GM06990 (cell line): ENCODE results near the gene PAQR6.
"Not testable (repeated sequence)": the region's sequence is repeated elsewhere in the genome, so short reads cannot be mapped to it uniquely, and the experiment has no call there.

Experiments
- DNase-seq: peaks from one replicate; pipeline ENCODE4 v3.0.0-alpha.2; 2011; ENCODE audit not compliant: insufficient read length; ENCODE audit errors: extremely low read depth
- H3K27me3 ChIP-seq: replicated peaks from 2 replicates; pipeline ENCODE4 v1.6.0; 2011; ENCODE audit warnings: low read length; ENCODE audit not compliant: control insufficient read depth, insufficient read depth
- H3K36me3 ChIP-seq: 2 replicates; pipeline ENCODE4 v1.5.1; 2011; ENCODE audit warnings: low read length; ENCODE audit not compliant: control insufficient read depth, insufficient read depth
- H3K4me3 ChIP-seq: replicated peaks from 2 replicates; pipeline ENCODE4 v1.5.1; 2011; ENCODE audit warnings: low read depth, mild to moderate bottlenecking, control low read depth, low read length
- TF ChIP-seq, protein P1 (sequence below): IDR thresholded peaks from 2 replicates; pipeline ENCODE4 v1.5.1; 2011; ENCODE audit warnings: low read length, control low read depth, mild to moderate bottlenecking, inconsistent platforms; ENCODE audit not compliant: insufficient read depth, poor library complexity, severe bottlenecking

Gene PAQR6

GRCh38 chr1:156225677-156226014 lies 22.2 kb downstream of the PAQR6 start:
- DNase-seq = no peak
- TF ChIP-seq, protein P1, sequence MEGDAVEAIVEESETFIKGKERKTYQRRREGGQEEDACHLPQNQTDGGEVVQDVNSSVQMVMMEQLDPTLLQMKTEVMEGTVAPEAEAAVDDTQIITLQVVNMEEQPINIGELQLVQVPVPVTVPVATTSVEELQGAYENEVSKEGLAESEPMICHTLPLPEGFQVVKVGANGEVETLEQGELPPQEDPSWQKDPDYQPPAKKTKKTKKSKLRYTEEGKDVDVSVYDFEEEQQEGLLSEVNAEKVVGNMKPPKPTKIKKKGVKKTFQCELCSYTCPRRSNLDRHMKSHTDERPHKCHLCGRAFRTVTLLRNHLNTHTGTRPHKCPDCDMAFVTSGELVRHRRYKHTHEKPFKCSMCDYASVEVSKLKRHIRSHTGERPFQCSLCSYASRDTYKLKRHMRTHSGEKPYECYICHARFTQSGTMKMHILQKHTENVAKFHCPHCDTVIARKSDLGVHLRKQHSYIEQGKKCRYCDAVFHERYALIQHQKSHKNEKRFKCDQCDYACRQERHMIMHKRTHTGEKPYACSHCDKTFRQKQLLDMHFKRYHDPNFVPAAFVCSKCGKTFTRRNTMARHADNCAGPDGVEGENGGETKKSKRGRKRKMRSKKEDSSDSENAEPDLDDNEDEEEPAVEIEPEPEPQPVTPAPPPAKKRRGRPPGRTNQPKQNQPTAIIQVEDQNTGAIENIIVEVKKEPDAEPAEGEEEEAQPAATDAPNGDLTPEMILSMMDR = no peak
- H3K27me3 ChIP-seq = no peaks in the 10 kb centered on the region
- H3K36me3 ChIP-seq = peaks cover 11% of the 10 kb centered on the region
- H3K4me3 ChIP-seq = no peak overlapping the region

DNA sequence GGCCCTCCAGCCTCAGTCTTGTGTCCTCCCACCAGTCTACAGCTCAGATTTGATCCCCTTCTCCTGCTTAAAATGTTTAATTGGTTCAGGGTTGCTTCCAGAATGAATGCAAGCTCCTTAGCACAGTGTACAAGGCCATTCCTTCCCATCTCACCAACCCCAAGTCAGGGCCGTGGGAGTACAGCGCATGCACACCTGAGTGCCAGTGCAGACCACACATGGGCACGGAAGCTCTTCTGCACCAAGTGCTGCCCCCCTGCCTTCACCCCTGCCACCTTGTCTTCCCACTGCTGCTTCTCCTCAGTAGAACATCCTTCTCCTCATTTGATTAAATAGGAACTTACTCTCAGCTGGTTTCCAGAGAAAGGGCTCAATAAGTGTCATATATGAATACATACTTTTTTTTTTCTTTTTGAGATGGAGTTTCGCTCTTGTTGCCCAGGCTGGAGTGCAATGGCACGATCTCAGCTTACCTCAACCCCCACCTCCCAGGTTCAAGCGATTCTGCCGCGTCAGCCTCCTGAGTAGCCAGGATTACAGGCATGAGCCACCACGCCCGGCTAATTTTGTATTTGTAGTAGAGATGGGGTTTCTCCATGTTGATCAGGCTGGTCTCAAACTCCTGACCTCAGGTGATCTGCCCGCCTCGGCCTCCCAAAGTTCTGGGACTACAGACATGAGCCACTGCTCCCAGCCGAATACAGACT lies 25.7 kb downstream of the PAQR6 start:
- peaks cover 8% of the 10 kb centered on the region for H3K36me3 ChIP-seq
- H3K4me3 ChIP-seq = no peak overlapping the region
- TF ChIP-seq, protein P1 = no peak
- no peak for DNase-seq
- H3K27me3 ChIP-seq = no peaks in the 10 kb centered on the region

DNA sequence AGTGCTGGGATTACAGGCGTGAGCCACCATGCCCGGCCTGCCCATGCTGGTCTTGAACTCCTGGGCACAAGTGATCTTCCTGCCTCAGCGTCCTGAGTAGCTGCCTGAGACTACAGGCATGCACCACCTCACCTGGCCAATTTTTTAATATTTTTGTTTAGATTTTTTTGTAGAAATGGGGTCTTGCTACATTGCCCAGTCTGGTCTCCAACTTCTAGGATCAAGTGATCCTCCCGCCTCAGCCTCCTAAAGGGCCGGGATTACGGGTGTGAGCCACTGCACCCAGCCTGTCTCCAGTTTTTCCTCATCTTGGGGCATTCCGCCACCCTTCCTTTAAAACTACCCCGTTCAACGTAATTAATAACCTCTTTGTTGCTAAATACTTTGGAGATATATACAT lies 27.6 kb downstream of the PAQR6 start:
- TF ChIP-seq, protein P1 = no peak
- Histone ChIP-seq H3K4me3 (no peak overlapping the region), H3K27me3 (no peaks in the 10 kb centered on the region), H3K36me3 (peaks cover 8% of the 10 kb centered on the region)
- DNase-seq = no peak

DNA sequence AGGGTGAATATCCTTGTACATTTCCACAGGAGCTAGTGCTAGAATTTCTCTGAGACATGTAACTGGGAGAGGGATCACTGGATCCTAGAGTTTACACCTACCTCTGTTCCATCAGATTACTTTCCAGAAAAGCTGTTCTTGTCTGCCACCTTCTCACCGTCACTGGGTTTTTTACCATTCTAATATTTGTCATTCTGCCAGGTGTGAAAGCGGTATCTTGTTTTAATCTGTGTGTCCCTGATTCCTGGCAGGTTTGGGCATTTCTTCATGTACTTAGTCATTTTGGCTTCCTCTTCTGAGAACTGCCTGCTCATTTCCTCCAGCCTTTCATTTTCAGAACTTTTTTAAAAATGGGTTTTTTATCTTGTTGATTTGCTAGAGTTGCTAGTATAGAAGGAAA lies 30.0 kb downstream of the PAQR6 start:
- peaks cover 1% of the 10 kb centered on the region for H3K36me3 ChIP-seq
- H3K27me3 ChIP-seq = no peaks in the 10 kb centered on the region
- TF ChIP-seq, protein P1 = no peak
- H3K4me3 ChIP-seq = peak overlapping the region; percentile 34; the same call in 1 of the 2 replicates
- DNase-seq = no peak

- not testable (repeated sequence) for DNase-seq, H3K36me3 ChIP-seq, H3K27me3 ChIP-seq, H3K4me3 ChIP-seq
These were observed 31.3 kb downstream of the PAQR6 start for GRCh38 chr1:156216361-156217086.

- Histone ChIP-seq H3K27me3 (no peaks in the 10 kb centered on the region), H3K4me3 (peak overlapping the region; percentile 87), H3K36me3 (peaks cover 10% of the 10 kb centered on the region)
- TF ChIP-seq, protein P1 = no peak
- no peak for DNase-seq
These were observed 33.7 kb downstream of the PAQR6 start for GRCh38 chr1:156214024-156214748.
